Measurements from ENCODE around the gene CDH4. TPM values are rescaled to one million over a fixed set of nuclear protein-coding genes. Genes with fewer than 3 reads are reported as not detected.

The CDH4 gene
- total and polyA plus RNA-seq, 4 experiments from 2014 or later: 0.39 to 1.1 (median 0.41) TPM; not detected in 1

DNA sequence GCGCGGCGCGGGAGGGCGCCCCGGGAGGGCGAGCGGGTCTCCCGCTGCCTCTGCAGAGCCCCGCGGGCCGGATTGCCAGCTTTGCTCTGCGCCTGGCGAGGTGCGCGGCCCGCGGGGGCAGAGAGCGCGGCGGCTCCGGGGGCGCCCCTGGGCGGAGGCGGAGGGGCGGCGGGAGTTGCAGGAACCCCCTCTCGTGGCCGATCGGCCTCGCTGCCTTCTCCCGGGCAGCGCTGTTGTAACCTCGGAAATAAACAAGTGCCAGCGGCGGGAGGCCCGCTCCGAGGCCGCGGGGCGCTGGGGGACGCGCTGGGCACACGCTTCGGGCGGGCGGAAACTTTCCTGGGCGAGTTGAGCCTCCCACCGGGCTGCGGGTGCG is 1.2 kb downstream of the CDH4 start:
- Mint-ChIP-seq H3K27ac (no peak overlapping the region), H3K4me1 (peaks cover 0 to 14% (median 5%) of the 10 kb centered on the region in 4 donors), H3K27me3 (peaks cover 39 to 46% of the 10 kb centered on the region in 2 donors), H3K4me3 (no peak overlapping the region), H3K36me3 (no peaks in the 10 kb centered on the region), H3K9me3 (peaks cover 0 to 4% (median 0%) of the 10 kb centered on the region in 8 donors)
- intact Hi-C loops (cut with micrococcal nuclease): no loop called here
- Histone ChIP-seq H3K36me3 (ENCODE audit: insufficient read depth, low read length) (no peaks in the 10 kb centered on the region), H3K27ac (ENCODE audit: low read depth, low read length) (no peak overlapping the region), H3K4me3 (ENCODE audit: low read length in 2 of 2) (no peak overlapping the region), H3K9me3 (ENCODE audit: control insufficient read depth in 1 of 2, low read length in 2 of 2) (no peaks in the 10 kb centered on the region), H3K27me3 (ENCODE audit: insufficient read depth, low read length) (no peaks in the 10 kb centered on the region), H3K4me1 (ENCODE audit: insufficient read depth, low read length) (no peaks in the 10 kb centered on the region)
- ChIA-PET POLR2A (ENCODE audit: partially characterized antibody) (no interaction called here), CTCF (ENCODE audit: partially characterized antibody) (no interaction called here)
- no peak for DNase-seq

DNA sequence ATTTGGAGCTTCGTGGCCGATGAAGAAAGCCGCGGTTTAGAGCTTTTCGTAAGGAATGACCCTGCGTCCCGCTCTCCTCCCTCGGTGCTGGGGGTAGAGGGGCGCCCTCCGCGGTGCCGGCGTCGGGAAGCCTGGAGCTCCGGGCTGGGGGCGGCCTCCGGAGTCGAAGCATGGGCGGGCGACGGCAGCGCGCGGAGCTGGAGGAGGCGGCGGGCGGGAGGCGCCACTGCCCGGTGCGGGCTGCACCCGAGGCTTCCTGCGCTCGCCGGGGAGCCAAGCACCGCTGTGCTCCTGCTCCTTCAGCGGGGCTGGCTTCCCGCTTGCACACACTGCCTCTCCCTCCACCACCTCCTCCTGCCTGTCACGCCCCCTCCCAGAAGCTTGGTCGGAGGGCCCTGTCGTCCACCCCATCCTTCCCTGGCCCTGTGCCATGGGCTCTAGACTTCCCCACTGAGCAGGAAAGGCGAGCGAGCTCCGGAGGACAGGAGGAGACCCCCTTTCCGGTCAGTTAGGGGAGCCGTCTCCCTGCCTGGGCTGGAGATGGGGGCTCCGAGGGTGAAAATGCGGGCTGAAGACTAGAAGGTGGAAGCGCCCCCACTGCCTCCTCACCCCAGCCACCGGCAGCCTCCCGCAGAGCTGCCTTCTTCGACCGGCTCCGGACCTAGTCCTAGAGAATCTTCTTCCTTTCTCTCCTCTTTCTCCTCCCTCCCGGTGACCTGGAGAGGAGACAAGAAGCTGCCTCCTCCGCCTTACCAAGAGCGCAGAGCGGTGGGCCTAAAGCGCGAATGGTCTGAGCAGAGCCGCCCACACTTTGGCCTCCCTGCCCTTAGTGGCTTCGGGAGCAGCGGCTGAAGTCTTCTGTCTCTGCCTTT is 1.8 kb downstream of the CDH4 start:
- Mint-ChIP-seq H3K27ac (no peak overlapping the region), H3K36me3 (no peaks in the 10 kb centered on the region), H3K4me1 (peaks cover 0 to 14% (median 5%) of the 10 kb centered on the region in 4 donors), H3K4me3 (peak overlapping the region in 2 of 8 donors; percentile 17 to 43), H3K9me3 (peaks cover 0 to 4% (median 0%) of the 10 kb centered on the region in 8 donors), H3K27me3 (peaks cover 35 to 43% of the 10 kb centered on the region in 2 donors)
- H3K27ac ChIP-seq (ENCODE audit: low read depth, low read length): no peak overlapping the region
- H3K4me3 ChIP-seq (ENCODE audit: low read length in 2 of 2): no peak overlapping the region
- H3K36me3 ChIP-seq (ENCODE audit: insufficient read depth, low read length): no peaks in the 10 kb centered on the region
- intact Hi-C loops (cut with micrococcal nuclease): no loop called here
- no peaks in the 10 kb centered on the region for H3K4me1 ChIP-seq (ENCODE audit: insufficient read depth, low read length)
- no peaks in the 10 kb centered on the region for H3K27me3 ChIP-seq (ENCODE audit: insufficient read depth, low read length)
- POLR2A ChIA-PET (ENCODE audit: partially characterized antibody): no interaction called here
- DNase-seq: no peak
- no peaks in the 10 kb centered on the region for H3K9me3 ChIP-seq (ENCODE audit: control insufficient read depth in 1 of 2, low read length in 2 of 2)
- CTCF ChIA-PET (ENCODE audit: partially characterized antibody): no interaction called here

- H3K36me3 Mint-ChIP-seq: no peaks in the 10 kb centered on the region
- H3K9me3 ChIP-seq (ENCODE audit: control insufficient read depth in 1 of 2, low read length in 2 of 2): no peaks in the 10 kb centered on the region
- ChIA-PET CTCF (ENCODE audit: partially characterized antibody) (no interaction called here), POLR2A (ENCODE audit: partially characterized antibody) (no interaction called here)
- H3K4me3 Mint-ChIP-seq: no peak overlapping the region
- H3K27me3 Mint-ChIP-seq: peaks cover 30 to 37% of the 10 kb centered on the region in 2 donors
- no peaks in the 10 kb centered on the region for H3K36me3 ChIP-seq (ENCODE audit: insufficient read depth, low read length)
- peaks cover 0 to 6% (median 0%) of the 10 kb centered on the region in 8 donors for H3K9me3 Mint-ChIP-seq
- no peaks in the 10 kb centered on the region for H3K4me1 ChIP-seq (ENCODE audit: insufficient read depth, low read length)
- no peaks in the 10 kb centered on the region for H3K27me3 ChIP-seq (ENCODE audit: insufficient read depth, low read length)
- H3K4me1 Mint-ChIP-seq: peaks cover 0 to 14% (median 5%) of the 10 kb centered on the region in 4 donors
- no peak overlapping the region for H3K27ac ChIP-seq (ENCODE audit: low read depth, low read length)
- no peak overlapping the region for H3K4me3 ChIP-seq (ENCODE audit: low read length in 2 of 2)
- no peak overlapping the region for H3K27ac Mint-ChIP-seq
- no peak for DNase-seq
- intact Hi-C loops (cut with micrococcal nuclease): no loop called here
These were observed 3.0 kb downstream of the CDH4 start for GRCh38 chr20:61254881-61255626.

GRCh38 chr20:61256365-61256764 is 4.3 kb downstream of the CDH4 start:
- Histone ChIP-seq H3K27me3 (ENCODE audit: insufficient read depth, low read length) (no peaks in the 10 kb centered on the region), H3K4me3 (ENCODE audit: low read length in 2 of 2) (no peak overlapping the region), H3K27ac (ENCODE audit: low read depth, low read length) (no peak overlapping the region), H3K4me1 (ENCODE audit: insufficient read depth, low read length) (no peaks in the 10 kb centered on the region), H3K36me3 (ENCODE audit: insufficient read depth, low read length) (no peaks in the 10 kb centered on the region), H3K9me3 (ENCODE audit: control insufficient read depth in 1 of 2, low read length in 2 of 2) (no peaks in the 10 kb centered on the region)
- Mint-ChIP-seq H3K27me3 (peaks cover 25 to 26% of the 10 kb centered on the region in 2 donors), H3K4me1 (peaks cover 0 to 10% (median 5%) of the 10 kb centered on the region in 4 donors), H3K9me3 (peaks cover 0 to 8% (median 0%) of the 10 kb centered on the region in 8 donors), H3K4me3 (no peak overlapping the region), H3K27ac (no peak overlapping the region), H3K36me3 (no peaks in the 10 kb centered on the region)
- intact Hi-C loops (cut with micrococcal nuclease): no loop called here
- ChIA-PET CTCF (ENCODE audit: partially characterized antibody) (no interaction called here), POLR2A (ENCODE audit: partially characterized antibody) (no interaction called here)
- DNase-seq: no peak

- Histone ChIP-seq H3K4me1 (ENCODE audit: insufficient read depth, low read length) (no peaks in the 10 kb centered on the region), H3K9me3 (ENCODE audit: control insufficient read depth in 1 of 2, low read length in 2 of 2) (no peaks in the 10 kb centered on the region), H3K27me3 (ENCODE audit: insufficient read depth, low read length) (no peaks in the 10 kb centered on the region), H3K4me3 (ENCODE audit: low read length in 2 of 2) (no peak overlapping the region), H3K36me3 (ENCODE audit: insufficient read depth, low read length) (no peaks in the 10 kb centered on the region), H3K27ac (ENCODE audit: low read depth, low read length) (no peak overlapping the region)
- Mint-ChIP-seq H3K36me3 (no peaks in the 10 kb centered on the region), H3K27ac (no peak overlapping the region), H3K4me1 (peaks cover 0 to 10% (median 5%) of the 10 kb centered on the region in 4 donors), H3K9me3 (peaks cover 0 to 8% (median 0%) of the 10 kb centered on the region in 8 donors), H3K27me3 (peaks cover 21 to 23% of the 10 kb centered on the region in 2 donors), H3K4me3 (no peak overlapping the region)
- POLR2A ChIA-PET (ENCODE audit: partially characterized antibody): no interaction called here
- CTCF ChIA-PET (ENCODE audit: partially characterized antibody): no interaction called here
- DNase-seq: no peak
- intact Hi-C loops (cut with micrococcal nuclease): no loop called here
These were observed 4.8 kb downstream of the CDH4 start for GRCh38 chr20:61256824-61257223.

DNA sequence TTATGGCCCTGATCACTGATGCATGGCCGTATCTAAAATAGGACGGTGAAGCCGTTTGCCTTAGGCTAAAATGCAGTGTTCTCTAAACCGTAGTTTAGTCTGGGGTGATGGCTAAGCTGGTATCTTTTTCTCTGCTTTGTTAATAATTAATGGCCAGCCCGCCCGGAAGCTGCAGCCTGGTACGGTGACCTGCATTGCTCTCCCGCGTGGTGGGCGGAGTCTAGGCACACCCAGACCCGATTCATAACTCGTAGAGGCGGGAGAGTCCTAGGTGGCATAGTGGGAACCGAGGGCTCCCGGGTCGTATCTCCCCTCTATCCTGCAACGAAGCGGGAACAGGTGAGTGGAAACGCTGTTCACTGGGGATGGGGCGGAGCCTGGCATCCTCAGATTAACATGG is 5.5 kb downstream of the CDH4 start:
- Mint-ChIP-seq H3K36me3 (no peaks in the 10 kb centered on the region), H3K27ac (no peak overlapping the region), H3K4me1 (peaks cover 0 to 10% (median 5%) of the 10 kb centered on the region in 4 donors), H3K4me3 (no peak overlapping the region), H3K27me3 (peaks cover 22 to 23% of the 10 kb centered on the region in 2 donors), H3K9me3 (peaks cover 0 to 8% (median 0%) of the 10 kb centered on the region in 8 donors)
- Histone ChIP-seq H3K27ac (ENCODE audit: low read depth, low read length) (no peak overlapping the region), H3K36me3 (ENCODE audit: insufficient read depth, low read length) (no peaks in the 10 kb centered on the region), H3K27me3 (ENCODE audit: insufficient read depth, low read length) (no peaks in the 10 kb centered on the region), H3K9me3 (ENCODE audit: control insufficient read depth in 1 of 2, low read length in 2 of 2) (no peaks in the 10 kb centered on the region), H3K4me3 (ENCODE audit: low read length in 2 of 2) (no peak overlapping the region), H3K4me1 (ENCODE audit: insufficient read depth, low read length) (no peaks in the 10 kb centered on the region)
- intact Hi-C loops (cut with micrococcal nuclease): no loop called here
- CTCF ChIA-PET (ENCODE audit: partially characterized antibody): no interaction called here
- no peak for DNase-seq
- POLR2A ChIA-PET (ENCODE audit: partially characterized antibody): no interaction called here

GRCh38 chr20:61259741-61260140 is 7.7 kb downstream of the CDH4 start:
- H3K4me1 ChIP-seq (ENCODE audit: insufficient read depth, low read length): no peaks in the 10 kb centered on the region
- no peak for DNase-seq
- Mint-ChIP-seq H3K4me1 (peaks cover 0 to 3% (median under 1%) of the 10 kb centered on the region in 4 donors), H3K4me3 (no peak overlapping the region), H3K9me3 (peaks cover 0 to 8% (median 0%) of the 10 kb centered on the region in 8 donors), H3K27me3 (peaks cover 16 to 21% of the 10 kb centered on the region in 2 donors), H3K27ac (no peak overlapping the region), H3K36me3 (no peaks in the 10 kb centered on the region)
- H3K27ac ChIP-seq (ENCODE audit: low read depth, low read length): no peak overlapping the region
- ChIA-PET POLR2A (ENCODE audit: partially characterized antibody) (no interaction called here), CTCF (ENCODE audit: partially characterized antibody) (no interaction called here)
- no peak overlapping the region for H3K4me3 ChIP-seq (ENCODE audit: low read length in 2 of 2)
- intact Hi-C loops (cut with micrococcal nuclease): no loop called here
- H3K27me3 ChIP-seq (ENCODE audit: insufficient read depth, low read length): no peaks in the 10 kb centered on the region
- H3K9me3 ChIP-seq (ENCODE audit: control insufficient read depth in 1 of 2, low read length in 2 of 2): no peaks in the 10 kb centered on the region
- H3K36me3 ChIP-seq (ENCODE audit: insufficient read depth, low read length): no peaks in the 10 kb centered on the region
